Measurements from ENCODE around the gene CREBL2.

Gene CREBL2

GRCh38 chr12:12671850-12672660, 60.4 kb downstream of the CREBL2 start:
- no peak for DNase-seq (ENCODE audit: low spot score)

GRCh38 chr12:12673296-12673695, 61.6 kb downstream of the CREBL2 start:
- no peak for DNase-seq (ENCODE audit: low spot score)
- TF ChIP-seq, protein P1, sequence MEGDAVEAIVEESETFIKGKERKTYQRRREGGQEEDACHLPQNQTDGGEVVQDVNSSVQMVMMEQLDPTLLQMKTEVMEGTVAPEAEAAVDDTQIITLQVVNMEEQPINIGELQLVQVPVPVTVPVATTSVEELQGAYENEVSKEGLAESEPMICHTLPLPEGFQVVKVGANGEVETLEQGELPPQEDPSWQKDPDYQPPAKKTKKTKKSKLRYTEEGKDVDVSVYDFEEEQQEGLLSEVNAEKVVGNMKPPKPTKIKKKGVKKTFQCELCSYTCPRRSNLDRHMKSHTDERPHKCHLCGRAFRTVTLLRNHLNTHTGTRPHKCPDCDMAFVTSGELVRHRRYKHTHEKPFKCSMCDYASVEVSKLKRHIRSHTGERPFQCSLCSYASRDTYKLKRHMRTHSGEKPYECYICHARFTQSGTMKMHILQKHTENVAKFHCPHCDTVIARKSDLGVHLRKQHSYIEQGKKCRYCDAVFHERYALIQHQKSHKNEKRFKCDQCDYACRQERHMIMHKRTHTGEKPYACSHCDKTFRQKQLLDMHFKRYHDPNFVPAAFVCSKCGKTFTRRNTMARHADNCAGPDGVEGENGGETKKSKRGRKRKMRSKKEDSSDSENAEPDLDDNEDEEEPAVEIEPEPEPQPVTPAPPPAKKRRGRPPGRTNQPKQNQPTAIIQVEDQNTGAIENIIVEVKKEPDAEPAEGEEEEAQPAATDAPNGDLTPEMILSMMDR (IDR thresholded peaks at IDR 0.05; ENCODE audit: extremely low read depth, missing control alignments): no peak

More at GRCh38 chr12:12671850-12672660, 60.4 kb downstream of the CREBL2 start:
- TF ChIP-seq, protein P1 (IDR thresholded peaks at IDR 0.05; ENCODE audit: extremely low read depth, missing control alignments): no peak

GRCh38 chr12:12676605-12677004, 64.9 kb downstream of the CREBL2 start:
- no peak for DNase-seq (ENCODE audit: low spot score)
- TF ChIP-seq, protein P1 (IDR thresholded peaks at IDR 0.05; ENCODE audit: extremely low read depth, missing control alignments): no peak

DNA sequence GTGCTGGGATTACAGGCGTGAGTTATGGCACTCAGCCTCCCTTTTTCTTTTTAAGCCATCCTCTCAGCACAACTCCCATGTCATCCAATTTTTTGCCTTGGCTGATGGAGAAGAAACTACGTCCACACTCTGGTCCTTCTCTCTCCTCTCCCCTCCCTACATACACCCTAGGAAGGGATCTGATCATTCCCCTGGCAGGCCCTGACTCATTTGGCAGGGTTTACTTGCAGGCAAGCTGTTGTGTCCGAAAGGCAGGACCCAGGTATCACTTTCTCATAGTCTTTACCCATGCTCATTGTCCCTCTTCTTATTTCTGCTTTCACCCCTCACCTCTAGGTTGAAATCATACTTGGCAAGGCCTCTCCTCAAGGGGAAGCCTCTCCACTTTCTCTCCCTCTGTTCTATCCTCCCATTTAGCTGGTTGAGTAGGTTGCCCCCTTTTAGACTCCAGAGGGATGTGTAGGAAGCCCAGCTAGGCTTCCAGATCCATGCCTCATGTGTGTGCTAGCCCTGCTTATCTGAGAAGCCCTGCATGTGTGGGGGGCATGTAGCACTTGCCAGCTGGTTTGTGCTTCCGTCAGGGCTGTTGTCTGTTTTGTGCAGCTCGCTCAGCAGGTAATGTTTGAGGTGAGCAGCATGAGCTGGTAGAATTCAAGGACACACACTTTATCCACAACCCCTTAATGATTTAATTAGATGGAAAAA, 69.5 kb downstream of the CREBL2 start:
- DNase-seq (ENCODE audit: low spot score): no peak
- TF ChIP-seq, protein P1 (IDR thresholded peaks at IDR 0.05; ENCODE audit: extremely low read depth, missing control alignments): no peak

- no peak for DNase-seq (ENCODE audit: low spot score)
- TF ChIP-seq, protein P1 (IDR thresholded peaks at IDR 0.05; ENCODE audit: extremely low read depth, missing control alignments): no peak
Measured at GRCh38 chr12:12682284-12682683, 70.6 kb downstream of the CREBL2 start.

DNA sequence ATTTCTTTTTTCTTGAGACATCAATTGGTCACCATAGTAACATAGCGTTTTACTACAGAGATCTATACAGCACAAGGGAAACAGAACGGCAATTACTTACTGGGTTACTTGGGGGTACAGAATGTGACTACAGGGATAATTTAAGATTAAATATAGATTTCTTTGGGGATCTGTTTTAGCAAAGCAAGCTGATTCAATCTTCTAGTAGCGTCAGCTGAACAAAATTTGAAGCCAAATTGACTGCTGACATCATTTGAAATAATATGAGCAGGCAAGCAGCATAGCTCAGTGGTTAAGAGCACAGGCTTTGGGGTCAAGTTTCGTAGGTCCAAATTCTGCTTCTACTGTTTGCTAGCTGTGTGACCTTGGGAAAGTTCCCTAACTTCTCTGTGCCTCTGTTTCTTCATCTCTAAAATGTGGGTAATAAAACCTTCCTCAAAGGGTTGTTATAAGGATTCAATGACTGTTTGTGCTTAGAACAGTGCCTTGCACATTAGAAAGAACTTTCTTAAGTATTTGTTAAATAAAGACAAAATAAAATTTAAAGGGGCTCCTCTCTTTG, 71.5 kb downstream of the CREBL2 start:
- TF ChIP-seq, protein P1 (IDR thresholded peaks at IDR 0.05; ENCODE audit: extremely low read depth, missing control alignments): no peak
- no peak for DNase-seq (ENCODE audit: low spot score)

DNA sequence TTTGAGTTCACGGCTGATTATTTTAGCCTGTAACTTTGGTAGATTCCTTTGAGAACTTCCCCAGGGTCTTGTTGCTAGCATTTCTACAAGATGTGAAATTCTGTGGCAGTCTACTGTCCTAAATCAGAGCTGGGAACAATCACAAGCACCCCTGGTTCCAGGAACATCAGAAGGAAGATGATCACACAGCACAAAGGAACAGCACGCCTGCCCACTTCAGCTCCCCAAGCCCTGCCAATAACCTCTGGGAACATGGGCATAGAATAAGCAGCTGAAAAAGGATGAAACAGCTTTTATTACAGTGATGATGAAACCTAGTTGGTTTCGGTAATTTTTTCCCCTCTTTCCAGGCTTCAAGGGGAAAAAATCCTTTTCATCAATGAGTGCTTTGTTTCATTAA, 72.0 kb downstream of the CREBL2 start:
- TF ChIP-seq, protein P1 (IDR thresholded peaks at IDR 0.05; ENCODE audit: extremely low read depth, missing control alignments): no peak
- DNase-seq (ENCODE audit: low spot score): no peak

Data from GM20000 (cell line).